ENCODE results near the gene TCHHL1.

TCHHL1 gene

DNA sequence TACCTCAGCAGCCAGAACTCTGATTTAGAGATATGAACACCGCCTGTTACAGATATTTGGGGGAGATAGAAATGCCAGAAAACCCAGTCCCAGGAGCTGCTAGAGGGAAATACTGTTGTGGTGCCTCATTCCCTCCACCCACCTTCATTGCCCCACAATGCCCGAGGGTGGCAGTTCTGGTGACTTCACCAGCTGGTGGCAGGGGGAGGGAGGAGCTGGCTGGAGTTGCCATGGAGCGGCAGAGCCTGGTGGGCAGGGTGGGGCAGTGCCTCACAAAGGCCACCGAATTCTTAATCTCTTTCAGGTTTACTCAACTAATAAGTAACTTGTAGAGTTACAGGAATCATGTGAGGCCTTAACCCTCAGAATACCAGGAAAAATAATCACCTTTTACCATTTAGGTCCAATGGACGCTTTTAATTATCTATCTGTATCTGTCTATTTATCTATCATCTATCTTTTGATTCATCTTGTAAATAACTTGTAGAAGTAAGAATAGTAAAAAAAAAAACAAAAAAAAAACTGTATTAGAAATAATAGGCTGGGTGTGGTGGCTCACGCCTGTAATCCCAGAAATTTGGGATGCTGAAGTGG, 40.4 kb downstream of the TCHHL1 start:
- DNase-seq (ENCODE audit: low read depth) = peak; percentile 99
- TF ChIP-seq, protein P1, sequence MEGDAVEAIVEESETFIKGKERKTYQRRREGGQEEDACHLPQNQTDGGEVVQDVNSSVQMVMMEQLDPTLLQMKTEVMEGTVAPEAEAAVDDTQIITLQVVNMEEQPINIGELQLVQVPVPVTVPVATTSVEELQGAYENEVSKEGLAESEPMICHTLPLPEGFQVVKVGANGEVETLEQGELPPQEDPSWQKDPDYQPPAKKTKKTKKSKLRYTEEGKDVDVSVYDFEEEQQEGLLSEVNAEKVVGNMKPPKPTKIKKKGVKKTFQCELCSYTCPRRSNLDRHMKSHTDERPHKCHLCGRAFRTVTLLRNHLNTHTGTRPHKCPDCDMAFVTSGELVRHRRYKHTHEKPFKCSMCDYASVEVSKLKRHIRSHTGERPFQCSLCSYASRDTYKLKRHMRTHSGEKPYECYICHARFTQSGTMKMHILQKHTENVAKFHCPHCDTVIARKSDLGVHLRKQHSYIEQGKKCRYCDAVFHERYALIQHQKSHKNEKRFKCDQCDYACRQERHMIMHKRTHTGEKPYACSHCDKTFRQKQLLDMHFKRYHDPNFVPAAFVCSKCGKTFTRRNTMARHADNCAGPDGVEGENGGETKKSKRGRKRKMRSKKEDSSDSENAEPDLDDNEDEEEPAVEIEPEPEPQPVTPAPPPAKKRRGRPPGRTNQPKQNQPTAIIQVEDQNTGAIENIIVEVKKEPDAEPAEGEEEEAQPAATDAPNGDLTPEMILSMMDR (IDR thresholded peaks at IDR 0.05; ENCODE audit: insufficient read depth, low read depth, low read length, missing control alignments) = no peak
- H3K4me3 ChIP-seq (ENCODE audit: low read length) = peak overlapping the region; percentile 36

GRCh38 chr1:152047730-152048415, 41.0 kb downstream of the TCHHL1 start:
- TF ChIP-seq, protein P1 (IDR thresholded peaks at IDR 0.05; ENCODE audit: insufficient read depth, low read depth, low read length, missing control alignments) = no peak
- peak; percentile 99 for DNase-seq (ENCODE audit: low read depth)
- H3K4me3 ChIP-seq (ENCODE audit: low read length) = peak overlapping the region; percentile 36

DNA sequence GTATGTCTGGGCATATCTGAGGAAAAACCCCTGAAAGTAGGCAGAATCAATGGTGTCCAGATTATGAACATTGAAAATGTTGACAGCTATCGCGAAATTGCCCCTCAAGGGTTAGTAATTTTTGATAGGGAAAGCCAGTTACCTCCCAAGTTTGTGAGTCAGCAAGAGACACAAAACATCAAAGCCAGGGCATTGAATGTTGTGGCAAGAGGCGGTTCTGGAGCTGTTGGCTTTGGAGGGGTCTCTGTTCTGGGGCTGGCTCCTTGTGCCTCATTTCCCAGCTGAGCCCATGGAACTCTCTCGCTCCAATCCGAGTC, 41.5 kb downstream of the TCHHL1 start:
- TF ChIP-seq, protein P1 (IDR thresholded peaks at IDR 0.05; ENCODE audit: insufficient read depth, low read depth, low read length, missing control alignments) = no peak
- H3K4me3 ChIP-seq (ENCODE audit: low read length) = peak overlapping the region; percentile 24
- no peak for DNase-seq (ENCODE audit: low read depth)

DNA sequence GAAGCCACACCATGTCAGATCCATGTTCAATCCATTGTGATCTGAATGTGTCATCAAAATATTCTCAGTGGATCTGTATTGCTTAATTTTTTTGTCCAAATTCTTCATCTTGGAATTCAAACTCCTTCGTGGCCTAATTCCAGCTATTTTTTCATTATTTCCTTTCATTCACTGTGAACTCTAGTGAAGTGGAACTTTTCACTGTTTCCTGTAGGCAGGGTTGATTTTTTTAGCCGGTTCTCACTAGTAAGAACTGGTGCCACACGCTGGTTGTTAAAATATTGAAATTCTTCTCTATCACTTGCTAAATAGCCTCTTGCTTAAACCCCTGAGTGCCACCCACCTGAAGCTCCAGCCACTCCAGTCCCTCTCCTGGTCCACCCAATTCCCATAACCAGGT, 44.5 kb downstream of the TCHHL1 start:
- TF ChIP-seq, protein P1 (IDR thresholded peaks at IDR 0.05; ENCODE audit: insufficient read depth, low read depth, low read length, missing control alignments) = no peak
- DNase-seq (ENCODE audit: low read depth) = no peak
- no peak overlapping the region for H3K4me3 ChIP-seq (ENCODE audit: low read length)

DNA sequence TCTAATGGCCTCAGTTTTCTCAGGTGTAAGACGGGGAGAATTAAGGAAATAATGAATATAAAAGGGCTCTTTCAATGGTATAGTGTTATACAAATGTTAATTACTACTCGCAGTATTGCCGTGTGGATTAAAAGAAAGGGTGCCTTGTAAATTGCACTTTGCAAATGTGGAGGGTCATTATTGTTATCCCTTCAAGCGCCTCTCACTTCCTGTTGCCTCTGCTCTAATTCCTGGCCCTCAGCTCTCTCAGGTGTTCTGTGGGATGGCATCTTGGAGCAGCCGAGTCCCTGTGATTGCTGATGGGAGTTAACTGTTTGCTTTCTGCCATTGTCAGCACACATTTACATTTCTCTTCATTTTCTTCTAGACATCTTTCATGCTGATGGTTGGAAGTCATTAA, 45.0 kb downstream of the TCHHL1 start:
- DNase-seq (ENCODE audit: low read depth) = no peak
- TF ChIP-seq, protein P1 (IDR thresholded peaks at IDR 0.05; ENCODE audit: insufficient read depth, low read depth, low read length, missing control alignments) = no peak
- H3K4me3 ChIP-seq (ENCODE audit: low read length) = no peak overlapping the region

- TF ChIP-seq, protein P1 (IDR thresholded peaks at IDR 0.05; ENCODE audit: insufficient read depth, low read depth, low read length, missing control alignments) = no peak
- no peak for DNase-seq (ENCODE audit: low read depth)
- H3K4me3 ChIP-seq (ENCODE audit: low read length) = no peak overlapping the region
Observed at GRCh38 chr1:152042030-152042429, 46.8 kb downstream of the TCHHL1 start.

DNA sequence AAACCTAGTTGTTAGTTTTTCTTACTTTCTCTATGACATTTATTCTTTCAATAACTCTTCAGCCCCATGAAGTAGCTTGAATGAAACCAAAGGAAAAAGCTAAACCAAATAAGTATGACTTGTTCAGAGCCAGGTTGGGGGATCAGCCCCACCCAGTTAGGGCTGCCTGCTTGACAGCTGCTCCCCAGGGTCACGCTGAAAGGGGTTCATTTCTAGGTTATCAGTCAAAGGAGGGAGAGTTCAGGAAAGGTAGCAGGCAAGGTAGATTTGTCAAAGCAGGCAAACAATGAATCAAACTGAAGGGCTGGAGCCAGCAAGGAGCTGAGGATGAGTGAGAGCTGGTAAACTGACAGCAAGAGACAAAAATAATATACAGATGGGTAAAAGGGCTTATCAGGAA, 49.0 kb downstream of the TCHHL1 start:
- DNase-seq (ENCODE audit: low read depth) = no peak
- no peak overlapping the region for H3K4me3 ChIP-seq (ENCODE audit: low read length)
- TF ChIP-seq, protein P1 (IDR thresholded peaks at IDR 0.05; ENCODE audit: insufficient read depth, low read depth, low read length, missing control alignments) = no peak
